ENCODE measurements around the gene INPP5J. TPM values are rescaled to one million over a fixed set of nuclear protein-coding genes. Genes with fewer than 3 reads are reported as not detected.
A peak's percentile ranks its signal among the peaks of the same experiment; 100 is the strongest.

Gene INPP5J
- total RNA-seq, 3 donors from 2014 or later (not counting 1 experiment from before 2014, with no cell fraction given) = not detected

DNA sequence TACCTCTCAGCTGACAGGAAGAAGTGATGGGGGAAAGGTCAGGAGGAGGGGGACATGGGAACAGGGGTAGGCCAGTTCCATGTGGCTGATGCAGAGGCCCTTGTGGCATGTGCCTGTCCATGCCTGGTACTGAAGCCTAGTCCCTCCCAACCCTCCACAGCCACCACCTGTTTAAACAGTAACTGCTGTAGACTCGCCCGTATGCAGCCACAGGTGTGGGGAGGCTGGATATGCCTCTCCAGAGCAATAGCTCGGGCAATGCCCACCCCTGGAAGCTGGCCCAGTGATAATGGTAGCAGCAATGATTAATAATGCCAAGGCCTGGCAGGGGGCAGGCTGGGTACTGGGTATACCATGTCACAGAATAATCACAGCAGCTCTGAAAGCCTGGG lies 39.4 kb upstream of the INPP5J start:
- intact Hi-C loops (cut with micrococcal nuclease) = loop anchor here (5.0 to 10.0 kb wide), 2 partner anchors 136 to 1391 kb away; partner anchors contain the start of gene FBXO7
- Mint-ChIP-seq H3K9me3 (no peaks in the 10 kb centered on the region), H3K36me3 (no peaks in the 10 kb centered on the region), H3K27me3 (ENCODE audit: low read depth in 2 of 2) (no peaks in the 10 kb centered on the region), H3K27ac (no peak overlapping the region), H3K4me1 (peaks cover 23 to 41% of the 10 kb centered on the region in 2 donors), H3K4me3 (peak overlapping the region; percentile 78)
- TF ChIP-seq, protein P1, sequence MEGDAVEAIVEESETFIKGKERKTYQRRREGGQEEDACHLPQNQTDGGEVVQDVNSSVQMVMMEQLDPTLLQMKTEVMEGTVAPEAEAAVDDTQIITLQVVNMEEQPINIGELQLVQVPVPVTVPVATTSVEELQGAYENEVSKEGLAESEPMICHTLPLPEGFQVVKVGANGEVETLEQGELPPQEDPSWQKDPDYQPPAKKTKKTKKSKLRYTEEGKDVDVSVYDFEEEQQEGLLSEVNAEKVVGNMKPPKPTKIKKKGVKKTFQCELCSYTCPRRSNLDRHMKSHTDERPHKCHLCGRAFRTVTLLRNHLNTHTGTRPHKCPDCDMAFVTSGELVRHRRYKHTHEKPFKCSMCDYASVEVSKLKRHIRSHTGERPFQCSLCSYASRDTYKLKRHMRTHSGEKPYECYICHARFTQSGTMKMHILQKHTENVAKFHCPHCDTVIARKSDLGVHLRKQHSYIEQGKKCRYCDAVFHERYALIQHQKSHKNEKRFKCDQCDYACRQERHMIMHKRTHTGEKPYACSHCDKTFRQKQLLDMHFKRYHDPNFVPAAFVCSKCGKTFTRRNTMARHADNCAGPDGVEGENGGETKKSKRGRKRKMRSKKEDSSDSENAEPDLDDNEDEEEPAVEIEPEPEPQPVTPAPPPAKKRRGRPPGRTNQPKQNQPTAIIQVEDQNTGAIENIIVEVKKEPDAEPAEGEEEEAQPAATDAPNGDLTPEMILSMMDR (IDR thresholded peaks at IDR 0.05) = no peak
- Histone ChIP-seq H3K9me3 (ENCODE audit: control insufficient read depth, insufficient read depth, low read length) (no peaks in the 10 kb centered on the region), H3K27ac (ENCODE audit: low read length) (no peak overlapping the region), H3K4me3 (ENCODE audit: low read length) (no peak overlapping the region), H3K27me3 (ENCODE audit: control insufficient read depth, insufficient read depth, low read length) (no peaks in the 10 kb centered on the region), H3K36me3 (ENCODE audit: control insufficient read depth, insufficient read depth, low read length) (no peaks in the 10 kb centered on the region), H3K4me1 (ENCODE audit: control insufficient read depth, insufficient read depth, low read length) (peaks cover 42% of the 10 kb centered on the region)
- ATAC-seq (no peak), DNase-seq (no peak)
- WGBS (ENCODE audit: insufficient coverage) = 94% methylated on average over 3 of the region's 3 CpGs

DNA sequence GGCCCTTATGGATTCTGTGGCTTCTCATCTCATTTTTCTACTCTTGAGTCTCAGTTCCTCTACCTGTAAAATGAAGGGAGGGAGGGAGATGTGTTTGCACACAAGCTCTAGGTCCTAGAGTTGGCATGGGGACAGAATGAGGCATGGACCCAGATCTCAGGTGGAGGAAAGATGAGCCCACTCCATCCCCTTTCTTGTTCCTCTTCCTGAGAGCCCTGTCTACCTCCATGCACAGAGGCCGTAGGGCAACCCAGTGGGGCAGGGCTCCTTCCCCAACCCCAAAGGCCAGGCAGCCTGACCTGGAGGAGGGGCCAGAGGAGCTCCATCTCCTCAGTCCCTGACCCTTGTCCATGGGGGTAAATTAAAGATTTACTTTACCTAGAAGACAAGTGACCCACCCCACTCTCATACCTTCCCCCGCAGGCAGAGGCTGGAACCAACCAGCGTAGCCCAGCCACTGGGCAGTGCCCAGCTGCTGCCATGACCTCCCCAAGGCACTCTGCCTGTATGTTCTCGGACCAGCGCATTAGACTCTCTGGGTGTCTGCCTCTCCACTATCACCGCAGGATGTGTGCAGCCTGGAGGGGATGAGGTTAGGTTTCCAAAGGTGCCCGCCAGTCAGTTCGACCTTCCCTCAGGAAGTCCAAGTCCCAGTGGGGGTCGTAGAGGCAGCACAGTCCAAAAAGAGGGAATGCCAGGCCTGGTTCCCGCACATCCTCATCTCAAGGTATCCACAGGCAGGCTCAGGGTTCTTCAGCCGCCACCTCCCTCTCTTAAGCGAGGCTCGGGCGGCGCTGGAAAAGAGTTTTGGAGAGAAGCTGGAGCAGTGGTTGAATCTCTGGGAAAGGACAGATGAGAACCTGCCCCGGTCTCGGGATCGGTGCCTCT lies 38.6 kb upstream of the INPP5J start:
- Mint-ChIP-seq H3K27me3 (ENCODE audit: low read depth in 2 of 2) (no peaks in the 10 kb centered on the region), H3K4me3 (peak overlapping the region; percentile 78), H3K9me3 (no peaks in the 10 kb centered on the region), H3K36me3 (no peaks in the 10 kb centered on the region), H3K27ac (peak overlapping the region in 1 of 2 donors; percentile 87), H3K4me1 (peaks cover 23 to 41% of the 10 kb centered on the region in 2 donors)
- peak overlapping the region; percentile 16 for H3K27ac ChIP-seq (ENCODE audit: low read length)
- ATAC-seq (no peak), DNase-seq (no peak)
- peaks cover 43% of the 10 kb centered on the region for H3K4me1 ChIP-seq (ENCODE audit: control insufficient read depth, insufficient read depth, low read length)
- peak overlapping the region; percentile 73 for H3K4me3 ChIP-seq (ENCODE audit: low read length)
- H3K27me3 ChIP-seq (ENCODE audit: control insufficient read depth, insufficient read depth, low read length) = no peaks in the 10 kb centered on the region
- TF ChIP-seq, protein P1 (IDR thresholded peaks at IDR 0.05) = no peak
- H3K36me3 ChIP-seq (ENCODE audit: control insufficient read depth, insufficient read depth, low read length) = no peaks in the 10 kb centered on the region
- WGBS (ENCODE audit: insufficient coverage) = 17% methylated on average over 16 of the region's 18 CpGs
- no peaks in the 10 kb centered on the region for H3K9me3 ChIP-seq (ENCODE audit: control insufficient read depth, insufficient read depth, low read length)
- intact Hi-C loops (cut with micrococcal nuclease) = loop anchor here (2.0 to 10.0 kb wide), 5 partner anchors 115 to 1391 kb away; partner anchors contain the start of genes FBXO7, MORC2, SLC35E4 and TUG1

GRCh38 chr22:31084811-31085492 lies 37.8 kb upstream of the INPP5J start:
- under 1% methylated on average over 69 of the region's 69 CpGs for WGBS (ENCODE audit: insufficient coverage)
- Histone ChIP-seq H3K27me3 (ENCODE audit: control insufficient read depth, insufficient read depth, low read length) (no peaks in the 10 kb centered on the region), H3K4me1 (ENCODE audit: control insufficient read depth, insufficient read depth, low read length) (peaks cover 48% of the 10 kb centered on the region), H3K27ac (ENCODE audit: low read length) (peak overlapping the region; percentile 81), H3K9me3 (ENCODE audit: control insufficient read depth, insufficient read depth, low read length) (no peaks in the 10 kb centered on the region), H3K4me3 (ENCODE audit: low read length) (peak overlapping the region; percentile 73), H3K36me3 (ENCODE audit: control insufficient read depth, insufficient read depth, low read length) (no peaks in the 10 kb centered on the region)
- Mint-ChIP-seq H3K4me1 (peaks cover 23 to 41% of the 10 kb centered on the region in 2 donors), H3K9me3 (no peaks in the 10 kb centered on the region), H3K36me3 (no peaks in the 10 kb centered on the region), H3K4me3 (peak overlapping the region; percentile 89), H3K27me3 (ENCODE audit: low read depth in 2 of 2) (no peaks in the 10 kb centered on the region), H3K27ac (peak overlapping the region; percentile 72 to 87)
- TF ChIP-seq, protein P1 (IDR thresholded peaks at IDR 0.05) = peak; percentile 97
- intact Hi-C loops (cut with micrococcal nuclease) = loop anchor here (2.0 to 10.0 kb wide), 5 partner anchors 116 to 1390 kb away; partner anchors contain the start of genes FBXO7, MORC2, SLC35E4 and TUG1
- ATAC-seq = peak; percentile 86 to 94 (median 87)
- DNase-seq = peak; percentile 83 to 89
